CD4-positive, CD25-positive, alpha-beta regulatory T cell (primary cell): ENCODE data around the gene CPNE5. TPM values are rescaled to one million over a fixed set of nuclear protein-coding genes. Genes with fewer than 3 reads are reported as not detected.
A peak's percentile ranks its signal among the peaks of the same experiment; 100 is the strongest.

Source experiments
- ATAC-seq, 2 donors: fragments of 150-1000 bp; cut with Tn5 transposase; one replicate each; pipeline ENCODE4 v1.10.0; 2021; ENCODE audit warnings: low read depth in 2 of 2, moderate number of reproducible peaks in 2 of 2, moderate library complexity in 1 of 2
- DNase-seq, 3 donors: peaks; one replicate each; pipeline versions ENCODE4 v3.0.0 to v3.0.0-alpha.2; 2012 to 2022; ENCODE audit warnings: mixed read lengths in 1 of 3
- H3K27ac ChIP-seq: one replicate; pipeline ENCODE4 v1.7.0; 2013; ENCODE audit warnings: mild to moderate bottlenecking, low read length; ENCODE audit not compliant: insufficient read depth, poor library complexity, severe bottlenecking
- H3K27me3 ChIP-seq: one replicate; pipeline ENCODE4 v1.7.0; 2013; ENCODE audit warnings: low read length; ENCODE audit not compliant: control insufficient read depth, insufficient read depth
- H3K36me3 ChIP-seq: one replicate; pipeline ENCODE4 v1.7.0; 2013; ENCODE audit warnings: mild to moderate bottlenecking, low read length, moderate library complexity; ENCODE audit not compliant: control insufficient read depth, insufficient read depth
- H3K4me1 ChIP-seq: 2 replicates; pipeline ENCODE4 v1.7.0; 2013; ENCODE audit warnings: mild to moderate bottlenecking, low read length; ENCODE audit not compliant: insufficient read depth, control insufficient read depth, poor library complexity, severe bottlenecking
- H3K4me3 ChIP-seq: one replicate; pipeline ENCODE4 v1.7.0; 2013; ENCODE audit warnings: low read depth, mild to moderate bottlenecking, low read length, moderate library complexity
- H3K9me3 ChIP-seq, 2 experiments: 1 replicate in 1 of 2; 2 replicates in 1 of 2; pipeline ENCODE4 v1.7.0; 2013; ENCODE audit warnings: low read length in 2 of 2, mild to moderate bottlenecking in 1 of 2, moderate library complexity in 1 of 2; ENCODE audit not compliant: control insufficient read depth in 2 of 2
- H3K27ac Mint-ChIP-seq, 3 donors: one replicate each; pipeline ENCODE4 v1.8.0; 2020 to 2022; ENCODE audit warnings: mild to moderate bottlenecking in 3 of 3, mixed read lengths in 3 of 3, moderate library complexity in 2 of 3
- H3K27me3 Mint-ChIP-seq: one replicate; pipeline ENCODE4 v1.8.0; 2022; ENCODE audit warnings: mild to moderate bottlenecking, mixed read lengths
- H3K36me3 Mint-ChIP-seq: one replicate; pipeline ENCODE4 v1.8.0; 2020; ENCODE audit warnings: mixed read lengths
- H3K4me1 Mint-ChIP-seq, 4 donors: one replicate each; pipeline ENCODE4 v1.8.0; 2020 to 2022; ENCODE audit warnings: mixed read lengths in 4 of 4, mild to moderate bottlenecking in 1 of 4
- H3K4me3 Mint-ChIP-seq, 4 donors: one replicate each; pipeline ENCODE4 v1.8.0; 2020 to 2022; ENCODE audit warnings: mild to moderate bottlenecking in 4 of 4, mixed read lengths in 4 of 4, moderate library complexity in 3 of 4
- H3K9me3 Mint-ChIP-seq, 7 donors: one replicate each; pipeline ENCODE4 v1.8.0; 2020 to 2022; ENCODE audit warnings: mixed read lengths in 7 of 7, mild to moderate bottlenecking in 3 of 7, moderate library complexity in 2 of 7
- polyA plus RNA-seq, 4 donors: library from polyadenylated mRNA; unstranded; fragments of 300-500 nt; fragmentation: Illumina TruSeq; gene quantifications; one replicate each; pipeline ENCODE4 v1.2.3, GENCODE V29; 2021
- total RNA-seq: library from RNA; stranded (reverse); gene quantifications from one replicate; pipeline ENCODE4 v1.2.3, GENCODE V29; 2022

The CPNE5 gene
- total and polyA plus RNA-seq, 5 donors from 2014 or later = 0.16 to 4.3 (median 0.83) TPM

- H3K36me3 Mint-ChIP-seq = no peaks in the 10 kb centered on the region
- Histone ChIP-seq H3K4me3 (no peak overlapping the region), H3K9me3 (no peaks in the 10 kb centered on the region), H3K4me1 (peaks cover 3% of the 10 kb centered on the region), H3K27me3 (no peaks in the 10 kb centered on the region), H3K36me3 (no peaks in the 10 kb centered on the region), H3K27ac (no peak overlapping the region)
- H3K27ac Mint-ChIP-seq = peak overlapping the region in 1 of 3 donors; percentile 27
- DNase-seq (no peak), ATAC-seq (no peak)
- peaks cover 8% of the 10 kb centered on the region for H3K27me3 Mint-ChIP-seq
- no peak overlapping the region for H3K4me3 Mint-ChIP-seq
- peaks cover 0 to 5% (median 2%) of the 10 kb centered on the region in 4 donors for H3K4me1 Mint-ChIP-seq
- H3K9me3 Mint-ChIP-seq = no peaks in the 10 kb centered on the region
Measured at GRCh38 chr6:36783603-36784375, 55.5 kb downstream of the CPNE5 start.

DNA sequence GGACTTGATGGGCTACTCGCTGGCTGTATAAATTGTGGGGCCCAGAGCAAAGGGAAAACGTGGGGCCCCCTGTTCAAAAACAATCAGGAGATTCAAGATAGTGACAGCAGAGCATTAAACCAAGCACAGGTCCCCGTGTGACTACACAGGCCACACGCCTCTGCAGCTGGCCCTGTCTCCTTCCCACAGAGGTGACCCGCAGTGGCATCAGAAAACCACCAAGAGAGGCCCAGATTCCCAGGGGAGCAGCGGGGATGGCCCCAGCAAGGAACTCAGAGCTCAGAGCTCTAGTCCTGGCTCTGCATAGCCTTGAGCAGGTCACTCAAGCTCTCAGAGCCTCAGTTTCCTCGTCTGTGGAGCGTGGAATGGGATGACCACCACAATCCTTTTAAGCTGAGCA lies 57.6 kb downstream of the CPNE5 start:
- no peaks in the 10 kb centered on the region for H3K9me3 ChIP-seq
- no peak overlapping the region for H3K4me3 Mint-ChIP-seq
- peaks cover 6% of the 10 kb centered on the region for H3K27me3 Mint-ChIP-seq
- H3K4me1 ChIP-seq = no peaks in the 10 kb centered on the region
- no peaks in the 10 kb centered on the region for H3K27me3 ChIP-seq
- H3K27ac ChIP-seq = no peak overlapping the region
- no peaks in the 10 kb centered on the region for H3K9me3 Mint-ChIP-seq
- H3K36me3 Mint-ChIP-seq = no peaks in the 10 kb centered on the region
- no peak overlapping the region for H3K27ac Mint-ChIP-seq
- ATAC-seq (no peak), DNase-seq (no peak)
- peaks cover 0 to 2% (median 0%) of the 10 kb centered on the region in 4 donors for H3K4me1 Mint-ChIP-seq
- H3K4me3 ChIP-seq = no peak overlapping the region
- no peaks in the 10 kb centered on the region for H3K36me3 ChIP-seq

- Histone ChIP-seq H3K36me3 (no peaks in the 10 kb centered on the region), H3K4me1 (no peaks in the 10 kb centered on the region), H3K4me3 (no peak overlapping the region), H3K9me3 (no peaks in the 10 kb centered on the region), H3K27ac (no peak overlapping the region), H3K27me3 (no peaks in the 10 kb centered on the region)
- Mint-ChIP-seq H3K27me3 (peaks cover 6% of the 10 kb centered on the region), H3K27ac (peak overlapping the region in 2 of 3 donors; percentile 26 to 85), H3K36me3 (no peaks in the 10 kb centered on the region), H3K4me3 (no peak overlapping the region), H3K4me1 (peaks cover 0 to 2% (median 0%) of the 10 kb centered on the region in 4 donors), H3K9me3 (no peaks in the 10 kb centered on the region)
- DNase-seq = no peak
- no peak for ATAC-seq
Measured at GRCh38 chr6:36780442-36781177, 58.6 kb downstream of the CPNE5 start.

GRCh38 chr6:36779227-36779626 lies 60.0 kb downstream of the CPNE5 start:
- no peaks in the 10 kb centered on the region for H3K9me3 ChIP-seq
- Mint-ChIP-seq H3K27ac (no peak overlapping the region), H3K9me3 (no peaks in the 10 kb centered on the region), H3K36me3 (no peaks in the 10 kb centered on the region), H3K4me3 (no peak overlapping the region), H3K27me3 (peaks cover 6% of the 10 kb centered on the region), H3K4me1 (peaks cover 0 to 2% (median 0%) of the 10 kb centered on the region in 4 donors)
- H3K27me3 ChIP-seq = no peaks in the 10 kb centered on the region
- ATAC-seq = no peak
- no peak for DNase-seq
- H3K27ac ChIP-seq = no peak overlapping the region
- no peaks in the 10 kb centered on the region for H3K4me1 ChIP-seq
- no peak overlapping the region for H3K4me3 ChIP-seq
- H3K36me3 ChIP-seq = no peaks in the 10 kb centered on the region

GRCh38 chr6:36777801-36778200 lies 61.4 kb downstream of the CPNE5 start:
- H3K27me3 Mint-ChIP-seq = peaks cover 6% of the 10 kb centered on the region
- Histone ChIP-seq H3K4me3 (no peak overlapping the region), H3K36me3 (no peaks in the 10 kb centered on the region), H3K27me3 (no peaks in the 10 kb centered on the region), H3K9me3 (no peaks in the 10 kb centered on the region), H3K4me1 (no peaks in the 10 kb centered on the region), H3K27ac (no peak overlapping the region)
- H3K4me1 Mint-ChIP-seq = peaks cover 0 to 2% (median under 1%) of the 10 kb centered on the region in 4 donors
- no peaks in the 10 kb centered on the region for H3K36me3 Mint-ChIP-seq
- H3K4me3 Mint-ChIP-seq = no peak overlapping the region
- ATAC-seq (no peak), DNase-seq (no peak)
- H3K27ac Mint-ChIP-seq = no peak overlapping the region
- H3K9me3 Mint-ChIP-seq = no peaks in the 10 kb centered on the region

- H3K27ac Mint-ChIP-seq = peak overlapping the region in 1 of 3 donors; percentile 79
- peaks cover 10% of the 10 kb centered on the region for H3K27me3 Mint-ChIP-seq
- Histone ChIP-seq H3K27me3 (no peaks in the 10 kb centered on the region), H3K4me1 (no peaks in the 10 kb centered on the region), H3K9me3 (no peaks in the 10 kb centered on the region), H3K27ac (no peak overlapping the region), H3K36me3 (no peaks in the 10 kb centered on the region), H3K4me3 (no peak overlapping the region)
- no peak for DNase-seq
- H3K4me1 Mint-ChIP-seq = peaks cover 0 to 17% (median 3%) of the 10 kb centered on the region in 4 donors
- no peak for ATAC-seq
- H3K4me3 Mint-ChIP-seq = no peak overlapping the region
- no peaks in the 10 kb centered on the region for H3K36me3 Mint-ChIP-seq
- H3K9me3 Mint-ChIP-seq = no peaks in the 10 kb centered on the region
Measured at GRCh38 chr6:36776167-36776566, 63.1 kb downstream of the CPNE5 start.

DNA sequence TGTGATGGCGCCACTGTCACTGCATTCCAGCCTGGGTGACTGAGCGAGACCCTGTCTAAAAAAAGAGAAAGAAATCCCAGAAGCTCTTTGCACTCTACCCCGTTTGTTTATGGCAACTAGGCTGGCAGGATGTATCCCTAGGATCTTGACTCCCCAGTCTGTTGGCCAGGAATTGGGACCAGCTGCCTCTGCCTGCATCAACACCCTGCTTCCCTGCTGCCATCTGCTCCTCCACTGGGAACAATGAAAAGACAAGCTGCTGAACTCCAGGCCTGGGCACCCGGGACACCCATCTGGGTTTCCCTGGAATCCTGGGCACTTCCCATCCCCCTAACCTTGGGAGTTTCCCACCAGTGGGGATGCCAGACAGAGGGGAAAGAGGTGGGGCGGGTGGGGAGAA lies 64.9 kb downstream of the CPNE5 start:
- Histone ChIP-seq H3K9me3 (no peaks in the 10 kb centered on the region), H3K4me3 (no peak overlapping the region), H3K4me1 (peaks cover 16% of the 10 kb centered on the region), H3K27ac (no peak overlapping the region), H3K36me3 (no peaks in the 10 kb centered on the region), H3K27me3 (no peaks in the 10 kb centered on the region)
- Mint-ChIP-seq H3K9me3 (no peaks in the 10 kb centered on the region), H3K27ac (no peak overlapping the region), H3K4me1 (peaks cover 18 to 34% (median 19%) of the 10 kb centered on the region in 4 donors), H3K36me3 (no peaks in the 10 kb centered on the region), H3K27me3 (peaks cover 10% of the 10 kb centered on the region), H3K4me3 (no peak overlapping the region)
- DNase-seq (no peak), ATAC-seq (no peak)
